ENCODE data around the gene MIGA2. TPM values are rescaled to one million over a fixed set of nuclear protein-coding genes. Genes with fewer than 3 reads are reported as not detected.

The MIGA2 gene
- total and polyA plus RNA-seq, 4 experiments from 2014 or later, result 6.6 to 84.2 (median 46.1) TPM

- Histone ChIP-seq H3K4me1 (ENCODE audit: insufficient read depth, low read length) (peaks cover 13% of the 10 kb centered on the region), H3K4me3 (ENCODE audit: low read length in 2 of 2) (no peak overlapping the region), H3K27me3 (ENCODE audit: insufficient read depth, low read length) (no peaks in the 10 kb centered on the region), H3K9me3 (ENCODE audit: control insufficient read depth in 1 of 2, low read length in 2 of 2) (no peaks in the 10 kb centered on the region), H3K27ac (ENCODE audit: low read depth, low read length) (no peak overlapping the region), H3K36me3 (ENCODE audit: insufficient read depth, low read length) (no peaks in the 10 kb centered on the region)
- no peaks in the 10 kb centered on the region for H3K27me3 Mint-ChIP-seq
- H3K27ac Mint-ChIP-seq, result peak overlapping the region in 1 of 7 donors; percentile 73
- no peak overlapping the region for H3K4me3 Mint-ChIP-seq
- peaks cover 2 to 3% of the 10 kb centered on the region in 2 donors for H3K36me3 Mint-ChIP-seq
- intact Hi-C loops (cut with micrococcal nuclease), result no loop called here
- DNase-seq, result no peak
- ChIA-PET CTCF (ENCODE audit: partially characterized antibody) (interaction anchor here (0.6 to 0.9 kb wide), 2 partner anchors 19 to 899 kb away, joined by 3 read pairs; no protein-coding TSS in a partner anchor), POLR2A (ENCODE audit: partially characterized antibody) (no interaction called here)
- H3K4me1 Mint-ChIP-seq, result peaks cover 4 to 20% (median 8%) of the 10 kb centered on the region in 4 donors
- no peaks in the 10 kb centered on the region for H3K9me3 Mint-ChIP-seq
Measured at GRCh38 chr9:129105857-129106694, 69.7 kb downstream of the MIGA2 start.

- peaks cover 10 to 31% (median 16%) of the 10 kb centered on the region in 4 donors for H3K4me1 Mint-ChIP-seq
- H3K27me3 ChIP-seq (ENCODE audit: insufficient read depth, low read length), result no peaks in the 10 kb centered on the region
- H3K4me3 Mint-ChIP-seq, result no peak overlapping the region
- no peak overlapping the region for H3K4me3 ChIP-seq (ENCODE audit: low read length in 2 of 2)
- POLR2A ChIA-PET (ENCODE audit: partially characterized antibody), result no interaction called here
- intact Hi-C loops (cut with micrococcal nuclease), result no loop called here
- H3K27ac Mint-ChIP-seq, result no peak overlapping the region
- no peaks in the 10 kb centered on the region for H3K9me3 ChIP-seq (ENCODE audit: control insufficient read depth in 1 of 2, low read length in 2 of 2)
- CTCF ChIA-PET (ENCODE audit: partially characterized antibody), result no interaction called here
- no peaks in the 10 kb centered on the region for H3K9me3 Mint-ChIP-seq
- no peaks in the 10 kb centered on the region for H3K36me3 ChIP-seq (ENCODE audit: insufficient read depth, low read length)
- H3K27me3 Mint-ChIP-seq, result no peaks in the 10 kb centered on the region
- peaks cover 3 to 4% of the 10 kb centered on the region in 2 donors for H3K36me3 Mint-ChIP-seq
- peaks cover 23% of the 10 kb centered on the region for H3K4me1 ChIP-seq (ENCODE audit: insufficient read depth, low read length)
- H3K27ac ChIP-seq (ENCODE audit: low read depth, low read length), result no peak overlapping the region
- DNase-seq, result no peak
Measured at GRCh38 chr9:129107651-129108050, 71.2 kb downstream of the MIGA2 start.

- intact Hi-C loops (cut with micrococcal nuclease), result no loop called here
- peak overlapping the region in 2 of 7 donors; percentile 12 to 57 for H3K27ac Mint-ChIP-seq
Measured at GRCh38 chr9:129108083-129108804, 71.8 kb downstream of the MIGA2 start.

GRCh38 chr9:129108805-129109536 is 72.5 kb downstream of the MIGA2 start:
- H3K27ac Mint-ChIP-seq, result peak overlapping the region in 5 of 7 donors; percentile 13 to 86 (median 57)
- no peaks in the 10 kb centered on the region for H3K27me3 ChIP-seq (ENCODE audit: insufficient read depth, low read length)
- H3K9me3 ChIP-seq (ENCODE audit: control insufficient read depth in 1 of 2, low read length in 2 of 2), result no peaks in the 10 kb centered on the region
- DNase-seq, result no peak
- H3K27ac ChIP-seq (ENCODE audit: low read depth, low read length), result no peak overlapping the region
- peak overlapping the region in 6 of 8 donors; percentile 36 to 87 (median 74) for H3K4me3 Mint-ChIP-seq
- intact Hi-C loops (cut with micrococcal nuclease), result no loop called here
- CTCF ChIA-PET (ENCODE audit: partially characterized antibody), result no interaction called here
- peaks cover 10 to 32% (median 20%) of the 10 kb centered on the region in 4 donors for H3K4me1 Mint-ChIP-seq
- H3K4me1 ChIP-seq (ENCODE audit: insufficient read depth, low read length), result peaks cover 28% of the 10 kb centered on the region
- H3K36me3 Mint-ChIP-seq, result peaks cover 3 to 4% of the 10 kb centered on the region in 2 donors
- no peaks in the 10 kb centered on the region for H3K9me3 Mint-ChIP-seq
- POLR2A ChIA-PET (ENCODE audit: partially characterized antibody), result interaction anchor here (1.1 to 4.5 kb wide), 3 partner anchors 28 to 81 kb away, joined by 5 to 22 read pairs (median 5); partner anchors contain the start of genes DOLPP1, MIGA2 and SH3GLB2
- no peak overlapping the region for H3K4me3 ChIP-seq (ENCODE audit: low read length in 2 of 2)
- H3K27me3 Mint-ChIP-seq, result no peaks in the 10 kb centered on the region
- no peaks in the 10 kb centered on the region for H3K36me3 ChIP-seq (ENCODE audit: insufficient read depth, low read length)

More at GRCh38 chr9:129108083-129108804, 71.8 kb downstream of the MIGA2 start:
- no peak for DNase-seq
- Histone ChIP-seq H3K27ac (ENCODE audit: low read depth, low read length) (no peak overlapping the region), H3K9me3 (ENCODE audit: control insufficient read depth in 1 of 2, low read length in 2 of 2) (no peaks in the 10 kb centered on the region), H3K36me3 (ENCODE audit: insufficient read depth, low read length) (no peaks in the 10 kb centered on the region), H3K27me3 (ENCODE audit: insufficient read depth, low read length) (no peaks in the 10 kb centered on the region), H3K4me3 (ENCODE audit: low read length in 2 of 2) (no peak overlapping the region), H3K4me1 (ENCODE audit: insufficient read depth, low read length) (peaks cover 28% of the 10 kb centered on the region)
- peak overlapping the region in 5 of 8 donors; percentile 31 to 73 (median 43) for H3K4me3 Mint-ChIP-seq
- H3K9me3 Mint-ChIP-seq, result no peaks in the 10 kb centered on the region
- ChIA-PET POLR2A (ENCODE audit: partially characterized antibody) (no interaction called here), CTCF (ENCODE audit: partially characterized antibody) (no interaction called here)
- H3K4me1 Mint-ChIP-seq, result peaks cover 10 to 31% (median 17%) of the 10 kb centered on the region in 4 donors
- H3K36me3 Mint-ChIP-seq, result peaks cover 3 to 4% of the 10 kb centered on the region in 2 donors
- no peaks in the 10 kb centered on the region for H3K27me3 Mint-ChIP-seq

GRCh38 chr9:129109537-129109903 is 73.1 kb downstream of the MIGA2 start:
- H3K36me3 Mint-ChIP-seq, result peaks cover 3 to 4% of the 10 kb centered on the region in 2 donors
- Histone ChIP-seq H3K27ac (ENCODE audit: low read depth, low read length) (no peak overlapping the region), H3K4me1 (ENCODE audit: insufficient read depth, low read length) (peaks cover 31% of the 10 kb centered on the region), H3K4me3 (ENCODE audit: low read length in 2 of 2) (no peak overlapping the region), H3K9me3 (ENCODE audit: control insufficient read depth in 1 of 2, low read length in 2 of 2) (no peaks in the 10 kb centered on the region), H3K27me3 (ENCODE audit: insufficient read depth, low read length) (no peaks in the 10 kb centered on the region), H3K36me3 (ENCODE audit: insufficient read depth, low read length) (no peaks in the 10 kb centered on the region)
- peak overlapping the region; percentile 43 to 87 (median 72) for H3K4me3 Mint-ChIP-seq
- H3K9me3 Mint-ChIP-seq, result no peaks in the 10 kb centered on the region
- intact Hi-C loops (cut with micrococcal nuclease), result no loop called here
- peaks cover 11 to 37% (median 23%) of the 10 kb centered on the region in 4 donors for H3K4me1 Mint-ChIP-seq
- POLR2A ChIA-PET (ENCODE audit: partially characterized antibody), result interaction anchor here (1.1 to 4.5 kb wide), 5 partner anchors 28 to 81 kb away, joined by 3 to 22 read pairs (median 5); partner anchors contain the start of genes DOLPP1, MIGA2 and SH3GLB2
- no peaks in the 10 kb centered on the region for H3K27me3 Mint-ChIP-seq
- CTCF ChIA-PET (ENCODE audit: partially characterized antibody), result no interaction called here
- peak in 2 of 5 donors; percentile 7 to 11 for DNase-seq
- H3K27ac Mint-ChIP-seq, result peak overlapping the region in 3 of 7 donors; percentile 57 to 86 (median 74)

- no peaks in the 10 kb centered on the region for H3K9me3 ChIP-seq (ENCODE audit: control insufficient read depth in 1 of 2, low read length in 2 of 2)
- H3K27me3 Mint-ChIP-seq, result no peaks in the 10 kb centered on the region
- ChIA-PET CTCF (ENCODE audit: partially characterized antibody) (no interaction called here), POLR2A (ENCODE audit: partially characterized antibody) (interaction anchor here (1.1 to 4.5 kb wide), 10 partner anchors 23 to 516 kb away, joined by 3 to 22 read pairs (median 5); partner anchors contain the start of genes DOLPP1, IER5L, MIGA2 and NTMT1)
- H3K27ac ChIP-seq (ENCODE audit: low read depth, low read length), result peak overlapping the region; percentile 84
- H3K9me3 Mint-ChIP-seq, result peaks cover 0 to 1% (median 0%) of the 10 kb centered on the region in 8 donors
- peak overlapping the region; percentile 15 to 95 (median 83) for H3K4me3 Mint-ChIP-seq
- H3K27me3 ChIP-seq (ENCODE audit: insufficient read depth, low read length), result no peaks in the 10 kb centered on the region
- H3K4me1 Mint-ChIP-seq, result peaks cover 17 to 43% (median 29%) of the 10 kb centered on the region in 4 donors
- peaks cover 37% of the 10 kb centered on the region for H3K4me1 ChIP-seq (ENCODE audit: insufficient read depth, low read length)
- intact Hi-C loops (cut with micrococcal nuclease), result loop anchor here (2.0 kb wide), 2 partner anchors 29 to 81 kb away; partner anchors contain the start of gene SH3GLB2
- peaks cover 3 to 4% of the 10 kb centered on the region in 2 donors for H3K36me3 Mint-ChIP-seq
- peak overlapping the region; percentile 69 to 90 for H3K4me3 ChIP-seq (ENCODE audit: low read length in 2 of 2)
- H3K36me3 ChIP-seq (ENCODE audit: insufficient read depth, low read length), result no peaks in the 10 kb centered on the region
- peak overlapping the region in 2 of 7 donors; percentile 81 to 83 for H3K27ac Mint-ChIP-seq
- DNase-seq, result no peak
Measured at GRCh38 chr9:129109952-129110739, 73.7 kb downstream of the MIGA2 start.

Measured in CD4-positive, alpha-beta memory T cell (primary cell).